ENCODE data around the gene KPTN. TPM values are rescaled to one million over a fixed set of nuclear protein-coding genes. Genes with fewer than 3 reads are reported as not detected.

KPTN gene
- total RNA-seq, 1 donor from 2014 or later, result 4.1 TPM

GRCh38 chr19:47469719-47470118 is 14.3 kb downstream of the KPTN start:
- DNase-seq (ENCODE audit: low spot score), result no peak

GRCh38 chr19:47469363-47469700 is 14.7 kb downstream of the KPTN start:
- no peak for DNase-seq (ENCODE audit: low spot score)

DNA sequence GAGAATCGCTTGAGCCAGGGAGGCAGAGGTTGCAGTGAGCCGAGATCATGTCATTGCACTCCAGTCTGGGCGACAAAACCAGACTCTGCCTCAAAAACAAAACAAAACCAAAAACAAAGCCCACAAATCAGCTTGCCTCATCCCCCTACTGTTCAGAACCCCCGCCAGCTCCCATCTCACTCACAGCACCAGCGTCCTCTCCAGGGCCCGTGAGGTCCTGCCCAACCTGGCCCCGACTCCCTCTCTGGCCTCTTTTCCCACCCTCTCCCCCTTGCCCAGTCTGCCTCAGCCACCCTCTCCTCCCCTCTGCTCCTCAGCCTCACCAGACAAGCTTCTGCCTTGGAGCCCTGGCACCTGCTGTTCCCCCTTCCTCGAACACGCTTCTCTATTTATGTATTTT is 16.1 kb downstream of the KPTN start:
- no peak for DNase-seq (ENCODE audit: low spot score)

DNA sequence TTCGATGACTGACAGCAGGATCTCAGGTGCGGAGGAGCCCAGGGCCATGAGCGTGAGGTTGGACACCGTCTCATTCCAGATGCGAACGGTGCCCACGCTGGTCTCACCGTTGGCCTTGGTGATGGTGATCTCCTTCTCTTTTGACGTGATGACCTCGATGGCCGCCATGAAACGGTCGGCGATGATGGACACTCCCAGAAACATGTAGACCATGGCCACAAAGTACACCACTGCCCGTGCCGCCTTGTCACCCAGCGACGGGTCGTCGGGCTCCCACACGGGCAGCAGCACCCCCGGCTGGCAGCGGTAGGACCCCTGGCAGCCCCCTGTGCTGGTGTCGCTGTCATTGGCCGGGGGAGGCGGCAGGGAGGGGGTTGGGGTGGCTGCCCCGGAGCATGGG is 18.1 kb downstream of the KPTN start:
- DNase-seq (ENCODE audit: low spot score), result no peak

GRCh38 chr19:47464675-47465419 is 19.2 kb downstream of the KPTN start:
- DNase-seq (ENCODE audit: low spot score), result no peak

DNA sequence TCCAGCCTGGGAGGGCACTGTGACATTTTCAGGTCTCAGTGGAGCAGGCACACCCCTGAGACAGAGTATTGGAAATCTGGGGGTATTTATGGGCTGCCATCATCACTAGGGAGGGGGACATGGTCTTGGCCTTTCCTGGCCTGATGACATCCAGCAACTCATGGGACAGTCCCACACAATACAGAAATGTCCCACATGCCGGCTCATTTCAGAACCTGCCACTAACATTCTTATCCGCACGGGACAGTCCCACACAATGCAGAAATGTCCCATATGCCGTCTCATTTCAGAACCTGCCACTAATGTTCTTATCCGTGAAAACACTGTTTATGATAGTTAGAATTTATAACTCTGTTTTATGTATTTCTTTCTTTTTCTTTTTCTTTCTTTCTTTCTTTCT is 22.1 kb downstream of the KPTN start:
- no peak for DNase-seq (ENCODE audit: low spot score)

DNA sequence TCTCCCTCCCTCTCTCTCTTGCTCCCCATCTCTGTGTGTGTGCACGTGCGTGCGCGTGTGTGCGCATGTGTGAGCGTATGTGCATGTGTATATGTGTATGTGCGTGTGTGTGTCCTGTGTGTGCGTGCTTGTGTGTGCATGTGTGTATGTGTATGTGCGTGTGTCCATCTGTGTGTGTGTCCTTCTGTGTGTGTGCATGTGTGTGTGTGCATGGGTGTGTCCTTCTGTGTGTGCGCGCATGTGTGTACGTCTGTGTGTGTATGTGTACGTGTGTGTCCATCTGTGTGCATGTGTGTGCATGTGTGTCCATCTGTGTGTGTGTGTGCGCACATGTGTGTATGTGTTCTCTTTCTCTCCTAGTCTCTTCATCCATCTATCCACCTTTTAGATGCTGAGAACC is 24.5 kb downstream of the KPTN start:
- no peak for DNase-seq (ENCODE audit: low spot score)

- no peak for DNase-seq (ENCODE audit: low spot score)
Observed at GRCh38 chr19:47458672-47459071, 25.3 kb downstream of the KPTN start.

GRCh38 chr19:47456721-47457474 is 27.1 kb downstream of the KPTN start:
- no peak for DNase-seq (ENCODE audit: low spot score)

DNA sequence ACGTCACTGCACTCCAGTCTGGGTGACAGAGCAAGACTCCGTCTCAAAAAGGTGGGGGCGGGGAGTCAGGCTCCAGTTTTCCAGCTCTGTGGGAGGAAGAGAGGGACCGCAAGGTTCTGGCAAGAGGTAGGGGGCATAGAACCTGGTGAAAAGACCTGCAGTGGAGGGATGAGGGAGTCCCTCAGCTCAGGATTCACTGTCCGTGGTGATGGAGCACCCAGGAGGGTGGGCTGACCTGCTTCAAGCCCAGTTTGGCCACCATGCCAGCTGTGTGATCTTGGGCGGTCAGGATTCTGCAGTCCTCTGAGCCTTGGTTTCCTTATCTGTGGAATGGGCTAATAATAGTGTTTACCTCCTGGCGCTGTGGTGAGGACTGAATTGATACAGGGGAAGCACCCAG is 33.5 kb downstream of the KPTN start:
- DNase-seq (ENCODE audit: low spot score), result no peak

GRCh38 chr19:47448360-47448727 is 35.7 kb downstream of the KPTN start:
- no peak for DNase-seq (ENCODE audit: low spot score)

DNA sequence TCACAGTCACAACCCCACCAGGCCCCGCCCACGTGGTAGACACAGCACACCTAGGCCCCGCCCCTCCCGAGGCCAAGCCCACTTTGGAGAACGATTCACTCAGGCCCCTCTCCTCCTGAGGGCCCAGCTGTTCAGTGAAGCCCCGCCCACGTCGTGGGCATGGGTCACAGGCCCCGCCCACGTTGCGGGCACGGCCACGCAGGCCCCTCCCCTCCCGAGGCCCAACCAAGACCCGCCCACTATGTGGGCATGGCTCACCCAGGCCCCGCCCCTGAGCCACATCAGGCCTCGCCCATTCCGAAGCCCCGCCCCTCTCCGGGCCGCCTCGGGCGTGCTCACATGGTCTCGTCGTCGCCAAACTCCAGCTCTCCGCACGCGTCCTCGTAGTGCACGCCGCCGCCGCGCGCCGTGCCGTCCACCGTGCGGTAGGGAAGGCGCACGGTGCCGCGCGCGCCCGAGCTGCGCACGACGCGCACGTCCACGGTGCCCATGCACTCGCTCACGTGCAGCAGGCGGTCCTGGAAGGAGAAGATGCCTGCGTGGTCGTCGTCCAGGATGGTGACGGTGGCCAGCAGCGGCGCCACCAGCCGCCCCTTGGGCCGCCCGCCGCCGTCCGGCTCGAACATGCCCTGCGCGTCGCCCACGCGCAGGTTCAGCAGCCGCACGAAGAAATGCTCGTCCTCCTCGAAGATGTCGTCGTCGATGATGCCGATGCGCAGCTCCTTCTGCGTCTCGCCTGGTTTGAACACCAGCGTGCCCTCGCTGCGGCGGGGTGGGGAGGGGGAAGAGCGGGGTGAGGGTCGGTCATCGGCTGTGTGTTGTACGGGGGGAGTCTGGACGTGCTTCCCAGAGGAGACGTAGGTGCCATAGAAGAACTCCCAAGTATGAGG is 36.3 kb downstream of the KPTN start:
- peak; percentile 28 for DNase-seq (ENCODE audit: low spot score)

DNA sequence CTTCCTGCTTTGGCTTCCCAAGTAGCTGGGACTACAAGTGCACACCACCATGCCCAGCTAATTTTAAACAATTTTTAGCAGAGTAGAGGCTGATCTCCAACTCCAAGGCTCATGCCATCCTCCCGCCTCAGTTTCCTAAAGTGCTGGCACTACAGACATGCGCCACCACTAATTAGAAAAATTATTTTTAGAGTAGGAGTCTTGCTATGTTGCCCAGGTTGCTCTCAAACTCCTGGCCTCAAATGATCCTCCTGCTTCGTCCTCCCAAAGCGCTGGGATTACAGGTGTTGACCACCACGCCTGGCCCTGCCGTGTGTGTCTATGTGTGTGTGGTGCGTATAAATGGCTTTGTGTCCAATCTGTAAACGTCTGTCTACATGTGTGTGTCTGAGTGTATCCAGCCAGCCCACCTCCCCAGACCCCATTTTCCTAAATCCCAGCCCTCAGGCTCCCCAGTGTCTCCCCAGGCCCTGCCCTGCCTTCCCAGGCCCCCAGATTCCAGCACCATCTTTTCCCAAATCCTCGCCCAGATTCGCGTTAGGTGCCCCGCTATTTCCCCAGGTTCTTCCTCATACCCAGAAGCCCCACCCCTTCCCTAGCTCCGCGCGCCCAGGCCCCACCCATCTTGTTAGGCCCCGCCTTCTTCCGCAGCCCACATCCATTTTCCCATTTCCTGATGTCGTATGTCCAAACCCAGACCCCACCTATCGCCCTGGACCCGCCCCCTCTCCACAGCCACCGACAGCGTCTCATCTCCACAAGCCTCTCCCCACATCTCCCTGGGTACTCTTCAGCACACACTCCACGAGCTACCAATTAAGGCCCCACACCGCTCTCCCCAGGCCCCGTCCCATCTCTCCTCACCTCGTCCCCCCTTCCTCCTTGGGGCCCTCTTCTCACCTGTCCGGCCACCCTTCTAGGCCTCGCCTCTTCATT is 37.2 kb downstream of the KPTN start:
- no peak for DNase-seq (ENCODE audit: low spot score)

DNA sequence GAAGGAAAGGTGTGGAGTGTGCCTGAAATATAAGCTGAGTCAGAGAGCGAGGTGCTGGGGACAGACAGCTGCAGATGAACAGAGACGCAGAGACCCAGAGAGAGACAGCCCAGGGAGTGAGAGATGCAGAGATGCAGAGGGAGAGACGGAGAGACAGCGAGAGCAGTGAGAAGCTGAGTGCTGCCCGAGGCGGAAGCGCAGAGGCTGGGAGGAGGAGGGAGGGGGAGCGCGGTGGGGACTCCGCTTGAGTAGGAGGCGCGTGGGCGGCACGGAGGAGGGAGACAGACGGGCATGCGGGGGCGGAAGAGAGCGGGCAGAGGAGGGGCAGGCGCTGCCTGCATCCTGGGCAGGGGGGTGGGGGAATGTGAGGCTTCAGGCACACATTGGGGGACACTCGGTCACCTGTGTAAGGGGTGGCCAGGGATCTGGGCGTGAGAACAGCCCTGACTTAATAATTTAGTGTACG is 38.0 kb downstream of the KPTN start:
- DNase-seq (ENCODE audit: low spot score), result peak; percentile 35

- DNase-seq (ENCODE audit: low spot score), result no peak
Observed at GRCh38 chr19:47445527-47445926, 38.5 kb downstream of the KPTN start.

GRCh38 chr19:47444388-47444821 is 39.6 kb downstream of the KPTN start:
- DNase-seq (ENCODE audit: low spot score), result no peak

DNA sequence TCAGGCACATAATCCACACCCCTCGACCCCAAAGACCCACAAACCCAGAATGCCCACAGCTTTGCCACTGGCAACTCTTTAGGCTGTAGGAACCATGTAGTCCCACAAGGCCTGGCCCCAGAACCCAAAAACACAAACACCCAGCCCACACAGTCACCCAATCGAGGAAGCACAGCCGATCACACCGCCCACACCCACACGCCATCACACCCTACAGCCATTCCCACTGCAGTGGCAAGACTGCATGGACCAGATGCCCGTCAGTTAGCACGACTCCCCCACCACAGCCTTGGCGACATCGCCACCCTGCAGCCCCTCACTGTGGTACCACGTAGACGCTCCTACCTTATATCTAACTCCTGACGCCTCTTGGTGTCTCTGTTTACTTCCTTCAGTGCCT is 40.7 kb downstream of the KPTN start:
- no peak for DNase-seq (ENCODE audit: low spot score)

DNA sequence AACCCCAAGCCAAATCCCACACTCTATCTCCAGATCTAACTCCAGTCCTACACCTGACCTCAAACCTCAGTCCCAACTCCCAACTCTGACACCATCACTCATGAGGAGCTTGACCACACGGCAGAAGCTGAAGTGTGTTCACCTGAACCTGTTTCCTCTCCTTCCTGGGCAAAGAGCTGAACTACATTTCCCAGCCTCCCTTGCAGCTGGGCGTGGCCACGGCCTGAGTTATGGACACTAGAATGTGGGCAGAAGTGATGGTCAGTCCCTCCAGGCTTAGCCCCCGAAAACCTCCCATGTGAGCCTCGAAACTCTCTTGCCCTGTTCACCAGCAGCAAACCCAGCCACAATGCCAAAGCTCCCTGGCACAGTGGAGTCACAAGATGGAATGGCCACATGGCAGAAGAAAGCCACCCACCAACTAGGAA is 45.2 kb downstream of the KPTN start:
- DNase-seq (ENCODE audit: low spot score), result no peak

GRCh38 chr19:47437500-47437899 is 46.5 kb downstream of the KPTN start:
- DNase-seq (ENCODE audit: low spot score), result no peak

DNA sequence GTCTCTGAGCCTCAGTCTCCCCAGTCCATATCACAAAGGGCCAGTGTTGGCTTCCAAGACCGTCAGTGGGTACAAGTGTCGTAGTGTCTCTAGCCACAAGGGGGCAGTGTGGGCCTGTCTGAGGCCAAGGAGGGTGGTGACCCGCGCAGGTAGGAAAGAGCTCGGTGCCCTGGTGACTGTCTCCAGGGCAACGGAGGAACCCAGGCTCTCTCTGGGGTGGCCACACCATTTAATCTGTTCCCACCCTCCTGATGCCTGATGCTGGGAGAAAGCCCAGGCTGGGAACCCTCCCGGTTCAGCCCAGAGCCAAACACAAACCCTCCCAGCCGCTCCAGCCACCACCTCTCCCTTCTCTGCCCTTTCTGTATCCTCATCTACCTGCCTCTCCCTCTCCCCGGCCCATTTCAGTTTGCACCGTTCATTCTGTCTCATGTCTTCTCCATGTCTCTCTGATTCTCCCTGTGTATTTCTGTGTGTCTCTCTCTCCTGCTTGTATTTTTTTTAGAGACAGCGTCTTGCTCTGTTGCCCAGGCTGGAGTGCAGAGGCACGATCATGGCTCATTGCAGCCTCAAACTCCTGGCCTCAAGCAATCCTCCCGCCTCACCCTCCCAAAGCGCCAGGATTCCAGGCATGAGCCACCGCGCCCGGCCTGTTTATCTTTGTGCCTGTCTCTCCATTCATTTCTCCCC is 47.2 kb downstream of the KPTN start:
- peak; percentile 69 for DNase-seq (ENCODE audit: low spot score)

Measured in umbilical cord (tissue), 2 donors.